ENCODE measurements around the gene TPRN.
A peak's percentile ranks its signal among the peaks of the same experiment; 100 is the strongest.
"Not testable (repeated sequence)": the region's sequence is repeated elsewhere in the genome, so short reads cannot be mapped to it uniquely, and the experiment has no call there.

The TPRN gene

GRCh38 chr9:137200311-137201204 lies at the start of gene TPRN:
Gene TPRN (minus strand): TSS chr9:137200741. CDS start chr9:137200711, 30 bp downstream.
- peak; percentile 100 for DNase-seq (ENCODE audit: low read depth, low spot score)

GRCh38 chr9:137247916-137248175 lies 47.3 kb upstream of the TPRN start:
- no peak for DNase-seq (ENCODE audit: low read depth, low spot score)

- DNase-seq (ENCODE audit: low read depth, low spot score) = no peak
These were observed 46.8 kb upstream of the TPRN start for GRCh38 chr9:137247135-137247915.

- DNase-seq (ENCODE audit: low read depth, low spot score) = no peak
These were observed 45.2 kb upstream of the TPRN start for GRCh38 chr9:137245450-137246421.

- no peak for DNase-seq (ENCODE audit: low read depth, low spot score)
These were observed 44.2 kb upstream of the TPRN start for GRCh38 chr9:137244486-137245449.

- DNase-seq (ENCODE audit: low read depth, low spot score) = no peak
These were observed 43.3 kb upstream of the TPRN start for GRCh38 chr9:137243626-137244485.

GRCh38 chr9:137243266-137243625 lies 42.7 kb upstream of the TPRN start:
- DNase-seq (ENCODE audit: low read depth, low spot score) = not testable (repeated sequence)

GRCh38 chr9:137242269-137243203 lies 42.0 kb upstream of the TPRN start:
- peak; percentile 32 for DNase-seq (ENCODE audit: low read depth, low spot score)

GRCh38 chr9:137241490-137242268 lies 41.1 kb upstream of the TPRN start:
- DNase-seq (ENCODE audit: low read depth, low spot score) = peak; percentile 71

GRCh38 chr9:137240841-137241489 lies 40.4 kb upstream of the TPRN start, which contains the start of gene TUBB4B:
Gene TUBB4B (plus strand): TSS chr9:137241287. CDS start chr9:137241361, 74 bp downstream.
- DNase-seq (ENCODE audit: low read depth, low spot score) = peak; percentile 100

- peak; percentile 90 for DNase-seq (ENCODE audit: low read depth, low spot score)
These were observed 39.8 kb upstream of the TPRN start for GRCh38 chr9:137240318-137240840.

GRCh38 chr9:137239541-137240200 lies 39.1 kb upstream of the TPRN start:
- not testable (repeated sequence) for DNase-seq (ENCODE audit: low read depth, low spot score)

- DNase-seq (ENCODE audit: low read depth, low spot score) = no peak
These were observed 37.5 kb upstream of the TPRN start for GRCh38 chr9:137237759-137238726.

GRCh38 chr9:137236936-137237421 lies 36.4 kb upstream of the TPRN start:
- DNase-seq (ENCODE audit: low read depth, low spot score) = no peak

Measured in astrocyte of the hippocampus (primary cell).